ENCODE results near the gene TTLL5.

The TTLL5 gene

DNA sequence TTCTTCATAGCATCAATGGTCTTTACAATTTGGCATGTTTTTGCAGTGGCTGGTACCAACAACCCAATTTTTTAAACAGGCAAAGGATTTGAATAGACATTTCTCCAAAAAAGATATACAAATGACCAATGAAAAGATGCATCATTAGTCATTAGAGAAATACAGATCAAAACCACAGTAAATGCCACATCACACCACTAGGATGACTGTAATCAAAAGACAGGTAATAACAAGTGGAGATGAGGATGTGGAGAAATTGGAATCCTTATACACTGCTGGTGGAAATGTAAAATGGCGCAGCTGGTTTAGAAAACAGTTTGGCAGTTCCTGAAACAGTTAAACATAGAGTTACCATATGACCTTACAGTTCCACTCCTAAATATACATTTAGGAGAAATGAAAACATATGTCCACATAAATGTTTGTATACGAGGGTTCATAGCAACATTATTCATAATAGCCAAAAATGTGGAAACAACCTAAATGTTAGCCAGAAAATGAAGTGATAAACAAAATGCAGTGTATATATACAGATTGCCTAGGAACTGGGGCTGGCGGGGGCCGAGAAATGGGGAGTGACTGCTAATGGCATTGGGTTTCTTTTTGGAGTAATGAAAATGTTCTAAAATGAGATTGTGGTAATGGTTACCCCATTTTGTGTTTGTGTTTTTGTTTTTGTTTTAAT lies 265.5 kb downstream of the TTLL5 start:
- DNase-seq (ENCODE audit: insufficient read length, low spot score): no peak
- no peak for FAIRE-seq
- no peak for TF ChIP-seq POLR2A (IDR thresholded peaks at IDR 0.05; ENCODE audit: low read depth, low read length)

DNA sequence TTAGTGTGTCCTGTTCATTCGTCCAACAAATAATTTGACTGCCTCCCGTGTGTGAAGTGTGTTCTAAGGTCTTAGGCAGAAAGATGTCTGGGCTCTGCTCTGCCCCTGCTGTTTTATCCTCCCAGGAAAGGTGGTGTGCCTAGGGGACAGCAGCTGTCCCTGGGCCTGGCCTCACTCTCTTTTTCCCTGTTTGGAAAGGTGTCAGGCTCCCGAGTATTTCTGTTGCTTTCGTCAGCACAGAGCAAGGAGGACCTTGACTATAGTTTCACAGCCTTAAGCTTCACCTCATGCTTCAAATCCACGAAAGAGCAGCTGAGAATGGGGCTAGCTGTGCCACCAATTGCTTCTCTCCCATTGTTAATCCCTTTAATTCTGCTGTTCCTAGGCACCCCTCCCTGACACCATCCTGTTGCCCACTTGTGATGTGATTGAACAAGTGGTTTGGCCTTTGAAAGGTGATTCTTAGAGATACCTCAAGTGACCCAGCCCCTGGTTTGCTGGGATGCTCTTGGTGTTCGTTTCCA lies 266.6 kb downstream of the TTLL5 start:
- DNase-seq (ENCODE audit: insufficient read length, low spot score) (no peak), FAIRE-seq (no peak)
- no peak for TF ChIP-seq POLR2A (IDR thresholded peaks at IDR 0.05; ENCODE audit: low read depth, low read length)

DNA sequence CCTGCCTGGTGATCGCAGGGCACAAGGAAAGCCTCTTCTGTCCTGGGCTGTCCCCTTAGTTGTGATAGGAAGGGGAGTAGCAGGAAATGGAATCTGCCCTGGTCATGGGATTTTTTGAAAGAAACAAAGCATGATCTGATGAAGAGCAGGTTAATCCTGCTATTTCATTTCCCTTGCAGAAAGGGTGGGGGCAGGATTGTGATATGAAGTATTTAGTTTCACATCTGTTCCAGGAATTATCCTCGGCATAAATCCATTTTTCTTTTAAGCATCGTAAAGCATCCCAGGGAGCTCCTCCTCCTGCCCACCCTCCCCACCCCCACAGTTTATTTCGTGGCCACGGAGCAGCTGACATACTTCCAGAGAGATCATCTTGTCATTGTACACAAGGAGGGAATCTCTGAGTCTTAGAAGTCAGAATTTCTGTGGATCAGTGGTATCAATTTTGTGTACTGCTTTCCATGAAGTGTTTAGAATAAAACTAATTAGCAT lies 267.7 kb downstream of the TTLL5 start:
- DNase-seq (ENCODE audit: insufficient read length, low spot score) (no peak), FAIRE-seq (no peak)

DNA sequence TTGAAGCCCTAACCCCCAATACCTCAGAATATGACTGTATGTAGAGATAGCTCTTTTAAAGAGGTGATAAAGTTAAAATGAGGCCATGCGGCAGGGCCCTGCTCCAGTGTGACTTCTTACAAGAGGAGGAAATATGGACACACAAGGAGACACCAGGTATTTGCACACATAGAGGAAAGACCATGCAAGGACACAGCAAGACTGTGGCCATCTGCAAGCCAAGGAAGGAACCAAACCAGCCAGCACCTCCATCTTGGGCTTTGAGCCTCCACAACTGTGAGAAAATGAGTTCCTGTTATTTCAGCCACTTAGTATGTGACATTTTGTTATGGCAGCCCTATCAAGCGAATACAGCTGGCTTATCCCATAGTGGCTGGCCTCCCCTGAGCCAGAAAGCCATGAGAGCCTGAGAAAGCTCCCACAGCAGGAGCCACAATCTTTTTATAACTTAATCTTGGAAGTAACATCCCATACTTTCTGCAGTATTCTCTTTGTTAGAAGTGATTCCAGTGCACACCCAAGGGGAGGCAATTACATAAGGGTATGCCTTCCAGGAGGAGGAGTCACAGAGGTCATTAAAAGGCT lies 272.8 kb downstream of the TTLL5 start:
- no peak for TF ChIP-seq POLR2A (IDR thresholded peaks at IDR 0.05; ENCODE audit: low read depth, low read length)
- DNase-seq (ENCODE audit: insufficient read length, low spot score): no peak
- FAIRE-seq: no peak

More for the DNA sequence above, 267.7 kb downstream of the TTLL5 start:
- no peak for TF ChIP-seq POLR2A (IDR thresholded peaks at IDR 0.05; ENCODE audit: low read depth, low read length)

DNA sequence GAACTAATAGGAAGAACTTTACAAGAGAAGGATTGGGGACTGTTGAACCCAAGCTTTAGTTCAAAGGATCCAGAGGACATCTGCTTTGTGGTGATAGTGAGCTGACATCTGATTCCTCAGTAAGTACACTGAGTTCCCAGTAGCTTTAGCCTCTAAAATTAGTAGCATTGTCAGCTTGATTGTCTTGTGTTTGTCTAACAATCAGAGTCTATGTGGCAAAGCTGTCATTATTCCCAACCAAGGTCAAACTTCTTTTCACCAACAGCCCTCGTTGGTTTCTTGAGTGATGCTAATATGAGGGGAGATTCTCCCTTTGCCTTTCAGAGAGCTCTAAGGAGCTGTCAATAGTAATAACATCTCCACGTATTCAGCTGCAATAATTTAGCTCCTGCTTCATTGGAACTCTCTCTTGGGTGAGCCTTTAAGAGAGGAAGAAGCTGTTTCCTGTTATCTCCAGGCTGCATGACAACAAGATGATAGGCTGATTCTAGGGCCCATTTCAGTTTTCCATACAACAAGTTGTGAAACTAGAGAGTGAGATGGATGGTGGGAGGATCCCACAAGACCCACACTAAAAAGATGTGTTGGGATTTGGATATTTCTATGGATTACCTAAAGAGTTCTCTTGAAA lies 274.1 kb downstream of the TTLL5 start:
- TF ChIP-seq POLR2A (IDR thresholded peaks at IDR 0.05; ENCODE audit: low read depth, low read length): no peak
- no peak for FAIRE-seq
- DNase-seq (ENCODE audit: insufficient read length, low spot score): no peak

DNA sequence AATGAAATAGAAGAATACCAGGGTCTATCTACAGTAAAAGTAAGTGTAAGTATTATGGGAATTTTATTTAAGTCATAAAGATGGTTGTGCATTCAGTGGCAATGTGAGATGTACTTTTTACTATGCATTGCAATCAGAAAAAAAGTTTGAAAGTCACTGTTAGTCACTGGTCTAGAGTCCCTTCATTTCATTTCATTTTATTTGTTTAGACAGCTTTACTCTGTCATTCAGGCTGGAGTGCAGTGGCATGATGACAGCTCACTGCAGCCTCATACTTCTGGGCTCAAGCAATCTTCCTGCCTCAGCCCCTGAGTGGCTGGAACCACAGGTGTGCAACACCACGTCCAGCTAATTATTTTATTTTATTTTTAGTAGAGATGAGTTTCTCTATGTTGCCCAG lies 278.2 kb downstream of the TTLL5 start:
- no peak for DNase-seq (ENCODE audit: insufficient read length, low spot score)
- no peak for TF ChIP-seq POLR2A (IDR thresholded peaks at IDR 0.05; ENCODE audit: low read depth, low read length)
- FAIRE-seq: no peak

DNA sequence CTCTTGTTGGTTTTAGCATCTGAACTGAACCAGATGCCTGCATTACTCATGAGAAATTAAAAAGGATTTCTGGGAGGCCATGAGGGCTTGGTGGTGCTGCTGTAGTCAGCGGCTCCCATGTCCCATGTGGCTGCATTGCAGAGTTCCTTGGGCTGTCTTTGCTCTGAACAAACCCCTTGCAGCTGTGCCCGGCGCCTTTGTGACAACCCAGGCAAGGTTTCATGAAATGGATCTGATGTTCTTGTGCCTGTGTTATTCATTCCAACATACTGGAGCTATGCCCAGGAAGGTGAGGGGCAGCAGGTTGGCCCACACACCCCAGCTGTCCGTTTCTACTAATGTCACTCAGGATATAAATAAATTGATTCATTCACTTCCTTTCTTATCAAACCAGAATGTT lies 280.0 kb downstream of the TTLL5 start:
- no peak for DNase-seq (ENCODE audit: insufficient read length, low spot score)
- FAIRE-seq: no peak
- TF ChIP-seq POLR2A (IDR thresholded peaks at IDR 0.05; ENCODE audit: low read depth, low read length): no peak

DNA sequence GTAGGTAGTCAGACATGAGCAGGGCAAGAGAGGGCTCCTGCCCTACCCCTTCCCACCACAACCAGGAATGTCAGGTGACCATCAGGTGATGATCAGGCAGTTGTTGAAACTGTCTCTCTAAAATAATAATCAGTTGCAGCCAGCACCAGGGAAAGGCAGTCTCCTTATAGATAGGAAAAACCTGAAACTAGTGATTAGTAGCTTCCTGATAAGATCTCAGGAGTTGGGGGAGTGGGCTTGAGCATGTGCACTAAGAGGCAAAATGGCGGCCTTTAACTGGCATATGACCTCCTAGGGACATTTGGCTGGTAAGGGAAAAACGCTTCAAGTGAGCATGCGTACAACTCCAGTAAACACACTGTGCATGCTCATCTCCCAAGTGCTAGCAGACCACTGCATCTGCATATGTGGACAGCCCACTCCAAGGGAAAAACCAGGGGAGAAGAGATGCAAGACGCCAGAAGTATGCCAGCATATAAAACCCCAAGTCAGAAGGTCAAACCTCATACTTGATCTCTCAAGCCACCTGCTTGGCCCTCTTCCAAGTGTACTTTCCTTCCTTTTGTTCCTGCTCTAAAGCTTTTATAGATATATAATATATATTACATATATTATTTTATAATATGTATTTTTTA lies 283.7 kb downstream of the TTLL5 start:
- DNase-seq (ENCODE audit: insufficient read length, low spot score) (no peak), FAIRE-seq (no peak)
- TF ChIP-seq POLR2A (IDR thresholded peaks at IDR 0.05; ENCODE audit: low read depth, low read length): no peak

DNA sequence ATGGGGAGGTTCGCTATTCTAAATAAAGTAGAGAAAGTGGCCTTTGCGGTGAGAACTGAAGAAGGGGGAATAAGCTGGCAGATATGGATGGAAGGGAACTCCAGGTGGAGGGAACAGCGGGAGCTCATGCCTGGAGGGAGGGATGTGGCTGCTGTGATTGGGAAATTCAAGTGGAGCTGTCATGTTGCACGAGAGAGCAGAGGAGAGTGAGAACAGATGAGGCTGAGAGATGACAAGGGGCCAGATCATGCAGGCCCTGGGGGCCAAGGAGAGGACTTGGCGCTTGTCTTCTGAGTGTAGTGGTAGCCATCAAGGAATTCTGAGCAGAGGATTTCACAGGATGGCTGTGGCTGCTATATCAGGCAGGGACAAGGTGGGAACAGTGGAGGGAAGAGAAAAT lies 285.7 kb downstream of the TTLL5 start:
- TF ChIP-seq POLR2A (IDR thresholded peaks at IDR 0.05; ENCODE audit: low read depth, low read length): no peak
- no peak for FAIRE-seq
- DNase-seq (ENCODE audit: insufficient read length, low spot score): no peak

DNA sequence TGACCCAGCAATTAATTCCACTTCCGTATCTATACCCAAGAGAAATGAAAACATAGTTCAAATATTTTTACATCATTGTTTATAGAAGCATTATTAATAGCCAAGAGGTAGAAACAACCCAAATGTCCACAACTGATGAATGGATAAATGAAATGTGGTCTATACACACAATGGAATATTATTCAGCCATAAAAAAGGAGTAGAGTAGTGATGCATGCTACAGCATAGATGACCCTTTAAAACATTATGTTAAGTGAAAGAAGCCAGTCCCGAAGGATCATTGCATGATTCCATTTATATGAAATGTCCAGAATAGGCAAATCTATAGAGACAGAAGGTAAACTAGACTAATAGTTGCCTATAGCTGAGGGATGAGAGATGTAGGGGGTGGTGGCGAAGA lies 291.4 kb downstream of the TTLL5 start:
- no peak for TF ChIP-seq POLR2A (IDR thresholded peaks at IDR 0.05; ENCODE audit: low read depth, low read length)
- FAIRE-seq (no peak), DNase-seq (ENCODE audit: insufficient read length, low spot score) (no peak)

DNA sequence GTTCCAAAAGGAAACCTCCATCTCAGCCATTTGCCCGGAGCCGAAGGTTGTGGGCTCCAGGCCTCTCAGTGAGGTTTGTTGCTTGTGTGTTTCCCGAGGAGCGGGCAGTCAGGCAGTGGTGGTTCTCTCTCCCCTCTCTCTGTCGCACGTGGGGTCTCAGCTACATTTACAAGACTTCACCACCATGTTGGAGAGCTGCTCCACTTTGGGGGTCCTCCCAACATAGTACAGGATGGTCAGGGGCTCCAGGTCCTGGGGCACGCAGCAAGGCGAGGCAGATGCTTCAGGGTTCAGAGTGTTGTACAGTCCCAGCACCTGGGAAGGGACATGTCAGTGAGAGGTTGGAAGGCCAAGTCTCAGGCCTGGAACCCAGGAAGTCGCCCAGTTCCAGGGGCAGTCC lies 298.0 kb downstream of the TTLL5 start:
- FAIRE-seq (no peak), DNase-seq (ENCODE audit: insufficient read length, low spot score) (no peak)
- TF ChIP-seq POLR2A (IDR thresholded peaks at IDR 0.05; ENCODE audit: low read depth, low read length): no peak

DNA sequence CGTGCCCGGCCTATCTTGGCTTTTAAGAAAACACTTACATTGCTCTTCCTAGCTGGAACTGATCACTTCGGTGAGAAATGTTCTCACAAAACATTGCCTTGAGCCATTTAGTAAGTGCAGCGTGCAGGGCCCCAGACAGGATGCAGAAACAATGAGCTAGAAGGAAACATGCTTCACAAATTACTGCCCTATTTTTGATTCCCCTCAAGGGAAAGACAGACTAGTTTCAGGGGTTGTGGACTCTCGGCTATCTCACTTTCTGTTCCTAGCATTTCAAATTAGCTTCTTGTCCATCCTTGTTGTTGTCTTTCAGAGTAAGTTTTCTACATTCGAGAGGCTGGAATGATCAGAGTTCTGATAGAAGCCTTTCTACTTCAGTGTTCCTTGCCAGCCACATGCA lies 299.2 kb downstream of the TTLL5 start:
- FAIRE-seq (no peak), DNase-seq (ENCODE audit: insufficient read length, low spot score) (no peak)
- TF ChIP-seq POLR2A (IDR thresholded peaks at IDR 0.05; ENCODE audit: low read depth, low read length): no peak

DNA sequence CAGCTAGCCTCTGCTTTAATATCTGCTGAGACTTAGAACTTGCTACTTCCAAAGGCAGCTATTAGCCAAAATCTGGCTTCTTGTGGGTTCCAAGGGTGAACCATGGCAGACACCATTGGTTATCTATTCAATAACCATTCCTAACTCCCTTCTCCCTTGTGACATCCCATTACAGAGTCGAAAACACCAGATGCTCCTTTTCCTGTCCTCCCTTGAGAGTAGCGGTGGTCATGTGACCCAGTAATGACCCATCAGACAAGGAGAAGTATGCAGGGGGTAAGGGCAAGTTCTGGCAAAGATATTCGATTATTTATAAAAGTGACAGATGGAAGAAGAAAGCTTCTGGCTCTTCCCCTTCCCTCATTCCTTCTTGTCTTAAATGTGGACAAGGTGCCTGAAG lies 300.6 kb downstream of the TTLL5 start:
- FAIRE-seq: no peak

DNA sequence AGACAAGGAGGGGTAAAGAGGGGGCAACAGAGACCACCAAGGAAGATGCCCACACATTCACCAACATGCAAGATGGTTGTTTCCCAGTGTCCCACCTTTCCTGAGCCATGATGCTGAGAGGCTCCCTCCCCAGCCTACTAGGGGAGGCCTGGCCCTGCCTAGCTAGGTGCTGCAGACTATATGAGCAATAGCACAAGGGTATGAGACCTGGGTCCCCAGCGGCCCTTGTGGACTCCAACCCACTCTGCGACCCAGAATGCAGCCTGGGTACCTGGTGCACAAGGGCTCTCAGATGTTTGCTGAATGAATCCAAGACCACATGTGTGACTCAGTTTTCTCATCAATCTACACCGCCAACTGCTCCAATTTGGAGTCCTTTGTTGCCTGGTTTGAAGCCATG lies 306.8 kb downstream of the TTLL5 start:
- FAIRE-seq (no peak), DNase-seq (ENCODE audit: insufficient read length, low spot score) (no peak)
- no peak for TF ChIP-seq POLR2A (IDR thresholded peaks at IDR 0.05; ENCODE audit: low read depth, low read length)

More for the DNA sequence above, 300.6 kb downstream of the TTLL5 start:
- no peak for DNase-seq (ENCODE audit: insufficient read length, low spot score)
- TF ChIP-seq POLR2A (IDR thresholded peaks at IDR 0.05; ENCODE audit: low read depth, low read length): no peak

Measured in H54 (cell line).